Right lobe of liver (tissue), 4 donors: Measurements from ENCODE around the gene IFT43.

Experiments used
- CTCF ChIP-seq, 4 donors: fragments of 200-600 bp in 3 of 4; fragments of 450-650 bp in 1 of 4; IDR thresholded peaks; one replicate each; pipeline versions ENCODE4 v1.5.1 to v1.8.0; 2016 to 2022; ENCODE audit warnings: antibody characterized with exemption in 4 of 4, mild to moderate bottlenecking in 2 of 4
- POLR2A ChIP-seq: fragments of 450-650 bp; IDR thresholded peaks from one replicate; pipeline ENCODE4 v1.6.1; 2017; ENCODE audit warnings: antibody characterized with exemption, mild to moderate bottlenecking
- donor health status: DM: no; HTN: no; CAD: no.
- donor health status: DM: no; HTN: no; CAD: no.
- donor health status: DM: no; HTN: yes; CAD: no.

GRCh38 chr14:75991753-75992152, 6.2 kb downstream of the IFT43 start:
- TF ChIP-seq CTCF (IDR thresholded peaks at IDR 0.05) (no peak), POLR2A (no peak)
